Skeletal muscle satellite cell (primary cell): ENCODE data around the gene HHAT.
"Not testable (repeated sequence)": the region's sequence is repeated elsewhere in the genome, so short reads cannot be mapped to it uniquely, and the experiment has no call there.

Experiments
- H3K27me3 ChIP-seq: 2 replicates; pipeline ENCODE4 v1.7.0; 2013; ENCODE audit warnings: low read length; ENCODE audit not compliant: control insufficient read depth, insufficient read depth
- H3K36me3 ChIP-seq: 2 replicates; pipeline ENCODE4 v1.7.0; 2013; ENCODE audit warnings: mild to moderate bottlenecking, control low read depth, low read length; ENCODE audit not compliant: insufficient read depth
- H3K4me1 ChIP-seq: 2 replicates; pipeline ENCODE4 v1.7.0; 2013; ENCODE audit warnings: low read length; ENCODE audit not compliant: control insufficient read depth, insufficient read depth
- H3K4me2 ChIP-seq: 2 replicates; pipeline ENCODE4 v1.7.0; 2013; ENCODE audit warnings: mild to moderate bottlenecking, low read length
- H3K4me3 ChIP-seq: 2 replicates; pipeline ENCODE4 v1.7.0; 2013; ENCODE audit warnings: low read length
- H3K9ac ChIP-seq: 2 replicates; pipeline ENCODE4 v1.7.0; 2013; ENCODE audit warnings: mild to moderate bottlenecking, low read depth, low read length, moderate library complexity
- H3K9me3 ChIP-seq: replicated peaks from 2 replicates; pipeline ENCODE4 v1.7.0; 2013; ENCODE audit warnings: mild to moderate bottlenecking, control low read depth, low read length

Gene HHAT

GRCh38 chr1:210418863-210419650 is 90.4 kb downstream of the HHAT start:
- Histone ChIP-seq H3K9ac (no peak overlapping the region), H3K4me1 (peaks cover 4% of the 10 kb centered on the region), H3K27me3 (no peaks in the 10 kb centered on the region)

GRCh38 chr1:210426696-210427095 is 98.0 kb downstream of the HHAT start:
- not testable (repeated sequence) for H3K9me3 ChIP-seq, H3K27me3 ChIP-seq, H3K4me1 ChIP-seq, H3K4me3 ChIP-seq, H3K9ac ChIP-seq, H3K36me3 ChIP-seq, H3K4me2 ChIP-seq

More at GRCh38 chr1:210418863-210419650, 90.4 kb downstream of the HHAT start:
- no peak overlapping the region for H3K4me2 ChIP-seq
- H3K36me3 ChIP-seq, result no peaks in the 10 kb centered on the region
- no peak overlapping the region for H3K4me3 ChIP-seq
- H3K9me3 ChIP-seq, result no peaks in the 10 kb centered on the region

- Histone ChIP-seq H3K4me3 (no peak overlapping the region), H3K9ac (no peak overlapping the region), H3K4me1 (no peaks in the 10 kb centered on the region), H3K27me3 (no peaks in the 10 kb centered on the region), H3K36me3 (no peaks in the 10 kb centered on the region), H3K9me3 (no peaks in the 10 kb centered on the region), H3K4me2 (no peak overlapping the region)
Measured at GRCh38 chr1:210428696-210429095, 100.0 kb downstream of the HHAT start.

- H3K9ac ChIP-seq, result no peak overlapping the region
Measured at GRCh38 chr1:210434223-210434622, 105.5 kb downstream of the HHAT start.

GRCh38 chr1:210437111-210437510 is 108.4 kb downstream of the HHAT start:
- no peaks in the 10 kb centered on the region for H3K36me3 ChIP-seq
- H3K4me1 ChIP-seq, result peaks cover 54% of the 10 kb centered on the region
- H3K27me3 ChIP-seq, result no peaks in the 10 kb centered on the region
- H3K4me3 ChIP-seq, result no peak overlapping the region
- H3K4me2 ChIP-seq, result no peak overlapping the region
- peak overlapping the region; percentile 85 for H3K9ac ChIP-seq
- no peaks in the 10 kb centered on the region for H3K9me3 ChIP-seq

More at GRCh38 chr1:210434223-210434622, 105.5 kb downstream of the HHAT start:
- Histone ChIP-seq H3K4me3 (no peak overlapping the region), H3K36me3 (no peaks in the 10 kb centered on the region), H3K4me1 (peaks cover 32% of the 10 kb centered on the region), H3K27me3 (no peaks in the 10 kb centered on the region), H3K4me2 (no peak overlapping the region), H3K9me3 (no peaks in the 10 kb centered on the region)

GRCh38 chr1:210437781-210438180 is 109.1 kb downstream of the HHAT start:
- Histone ChIP-seq H3K36me3 (no peaks in the 10 kb centered on the region), H3K27me3 (no peaks in the 10 kb centered on the region), H3K9ac (peak overlapping the region; percentile 85), H3K4me2 (no peak overlapping the region), H3K4me3 (no peak overlapping the region), H3K4me1 (peaks cover 54% of the 10 kb centered on the region), H3K9me3 (no peaks in the 10 kb centered on the region)

- Histone ChIP-seq H3K27me3 (no peaks in the 10 kb centered on the region), H3K4me3 (peak overlapping the region; percentile 29), H3K36me3 (no peaks in the 10 kb centered on the region), H3K9ac (peak overlapping the region; percentile 89), H3K4me2 (peak overlapping the region; percentile 48), H3K4me1 (peaks cover 51% of the 10 kb centered on the region), H3K9me3 (no peaks in the 10 kb centered on the region)
Measured at GRCh38 chr1:210438928-210439841, 110.5 kb downstream of the HHAT start.

- peak overlapping the region; percentile 48 for H3K4me2 ChIP-seq
- H3K9ac ChIP-seq, result peak overlapping the region; percentile 89
- H3K36me3 ChIP-seq, result no peaks in the 10 kb centered on the region
- peaks cover 48% of the 10 kb centered on the region for H3K4me1 ChIP-seq
- H3K27me3 ChIP-seq, result no peaks in the 10 kb centered on the region
- no peaks in the 10 kb centered on the region for H3K9me3 ChIP-seq
- H3K4me3 ChIP-seq, result peak overlapping the region; percentile 29
Measured at GRCh38 chr1:210440081-210440480, 111.4 kb downstream of the HHAT start.

GRCh38 chr1:210441028-210441427 is 112.3 kb downstream of the HHAT start:
- Histone ChIP-seq H3K4me3 (no peak overlapping the region), H3K4me2 (no peak overlapping the region), H3K9ac (peak overlapping the region; percentile 89), H3K9me3 (no peaks in the 10 kb centered on the region), H3K27me3 (no peaks in the 10 kb centered on the region), H3K36me3 (no peaks in the 10 kb centered on the region), H3K4me1 (peaks cover 55% of the 10 kb centered on the region)

GRCh38 chr1:210445485-210445884 is 116.8 kb downstream of the HHAT start:
- Histone ChIP-seq H3K9ac (peak overlapping the region; percentile 34), H3K4me3 (no peak overlapping the region), H3K4me1 (peaks cover 26% of the 10 kb centered on the region), H3K27me3 (no peaks in the 10 kb centered on the region), H3K36me3 (no peaks in the 10 kb centered on the region), H3K4me2 (no peak overlapping the region), H3K9me3 (no peaks in the 10 kb centered on the region)

GRCh38 chr1:210445931-210446330 is 117.2 kb downstream of the HHAT start:
- H3K27me3 ChIP-seq, result no peaks in the 10 kb centered on the region
- H3K4me3 ChIP-seq, result no peak overlapping the region
- H3K9me3 ChIP-seq, result no peaks in the 10 kb centered on the region
- no peak overlapping the region for H3K4me2 ChIP-seq
- peak overlapping the region; percentile 34 for H3K9ac ChIP-seq
- no peaks in the 10 kb centered on the region for H3K36me3 ChIP-seq
- peaks cover 22% of the 10 kb centered on the region for H3K4me1 ChIP-seq
